Parathyroid adenoma (tissue), 2 donors: ENCODE results near the gene PITRM1.

Experiments used
- H2AFZ ChIP-seq: fragments of 300-600 bp; sonication (generic); one replicate; pipeline ENCODE4 v1.7.0; 2017; ENCODE audit warnings: antibody characterized with exemption, mild to moderate bottlenecking
- H3K27ac ChIP-seq: fragments of 300-600 bp; sonication (generic); one replicate; pipeline ENCODE4 v1.7.0; 2017
- H3K27me3 ChIP-seq: fragments of 300-600 bp; sonication (generic); one replicate; pipeline ENCODE4 v1.7.0; 2017; ENCODE audit warnings: low read length; ENCODE audit not compliant: control insufficient read depth, insufficient read depth
- H3K36me3 ChIP-seq: fragments of 300-600 bp; sonication (generic); one replicate; pipeline ENCODE4 v1.7.0; 2017; ENCODE audit warnings: low read length; ENCODE audit not compliant: control insufficient read depth, insufficient read depth
- H3K4me1 ChIP-seq: fragments of 300-600 bp; sonication (generic); one replicate; pipeline ENCODE4 v1.7.0; 2017; ENCODE audit warnings: control low read depth
- H3K4me2 ChIP-seq: fragments of 300-600 bp; sonication (generic); one replicate; pipeline ENCODE4 v1.7.0; 2017; ENCODE audit warnings: low read length
- H3K4me3 ChIP-seq: fragments of 300-600 bp; sonication (generic); one replicate; pipeline ENCODE4 v1.7.0; 2017; ENCODE audit warnings: low read depth, low read length
- H3K79me2 ChIP-seq: fragments of 300-600 bp; sonication (generic); one replicate; pipeline ENCODE4 v1.7.0; 2017; ENCODE audit warnings: control low read depth
- H3K9ac ChIP-seq: fragments of 300-600 bp; sonication (generic); one replicate; pipeline ENCODE4 v1.7.0; 2017; ENCODE audit warnings: mild to moderate bottlenecking
- H3K9me3 ChIP-seq: fragments of 300-600 bp; sonication (generic); one replicate; pipeline ENCODE4 v1.7.0; 2017; ENCODE audit warnings: low read length; ENCODE audit not compliant: control insufficient read depth
- TF ChIP-seq, protein P1 (sequence below): fragments of 300-600 bp; sonication (generic); IDR thresholded peaks from one replicate; pipeline ENCODE4 v1.7.0; 2017; ENCODE audit warnings: antibody characterized with exemption, mild to moderate bottlenecking
- donor health status: primary hyperparathyroidism.

PITRM1 gene

GRCh38 chr10:3125527-3126170 is 46.9 kb downstream of the PITRM1 start:
- Histone ChIP-seq H3K4me3 (no peak overlapping the region), H3K9me3 (no peaks in the 10 kb centered on the region), H3K36me3 (no peaks in the 10 kb centered on the region), H3K27me3 (no peaks in the 10 kb centered on the region), H3K4me1 (no peaks in the 10 kb centered on the region), H2AFZ (no peak overlapping the region), H3K4me2 (no peak overlapping the region), H3K27ac (no peak overlapping the region), H3K9ac (no peak overlapping the region), H3K79me2 (no peaks in the 10 kb centered on the region)
- TF ChIP-seq, protein P1, sequence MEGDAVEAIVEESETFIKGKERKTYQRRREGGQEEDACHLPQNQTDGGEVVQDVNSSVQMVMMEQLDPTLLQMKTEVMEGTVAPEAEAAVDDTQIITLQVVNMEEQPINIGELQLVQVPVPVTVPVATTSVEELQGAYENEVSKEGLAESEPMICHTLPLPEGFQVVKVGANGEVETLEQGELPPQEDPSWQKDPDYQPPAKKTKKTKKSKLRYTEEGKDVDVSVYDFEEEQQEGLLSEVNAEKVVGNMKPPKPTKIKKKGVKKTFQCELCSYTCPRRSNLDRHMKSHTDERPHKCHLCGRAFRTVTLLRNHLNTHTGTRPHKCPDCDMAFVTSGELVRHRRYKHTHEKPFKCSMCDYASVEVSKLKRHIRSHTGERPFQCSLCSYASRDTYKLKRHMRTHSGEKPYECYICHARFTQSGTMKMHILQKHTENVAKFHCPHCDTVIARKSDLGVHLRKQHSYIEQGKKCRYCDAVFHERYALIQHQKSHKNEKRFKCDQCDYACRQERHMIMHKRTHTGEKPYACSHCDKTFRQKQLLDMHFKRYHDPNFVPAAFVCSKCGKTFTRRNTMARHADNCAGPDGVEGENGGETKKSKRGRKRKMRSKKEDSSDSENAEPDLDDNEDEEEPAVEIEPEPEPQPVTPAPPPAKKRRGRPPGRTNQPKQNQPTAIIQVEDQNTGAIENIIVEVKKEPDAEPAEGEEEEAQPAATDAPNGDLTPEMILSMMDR = no peak

DNA sequence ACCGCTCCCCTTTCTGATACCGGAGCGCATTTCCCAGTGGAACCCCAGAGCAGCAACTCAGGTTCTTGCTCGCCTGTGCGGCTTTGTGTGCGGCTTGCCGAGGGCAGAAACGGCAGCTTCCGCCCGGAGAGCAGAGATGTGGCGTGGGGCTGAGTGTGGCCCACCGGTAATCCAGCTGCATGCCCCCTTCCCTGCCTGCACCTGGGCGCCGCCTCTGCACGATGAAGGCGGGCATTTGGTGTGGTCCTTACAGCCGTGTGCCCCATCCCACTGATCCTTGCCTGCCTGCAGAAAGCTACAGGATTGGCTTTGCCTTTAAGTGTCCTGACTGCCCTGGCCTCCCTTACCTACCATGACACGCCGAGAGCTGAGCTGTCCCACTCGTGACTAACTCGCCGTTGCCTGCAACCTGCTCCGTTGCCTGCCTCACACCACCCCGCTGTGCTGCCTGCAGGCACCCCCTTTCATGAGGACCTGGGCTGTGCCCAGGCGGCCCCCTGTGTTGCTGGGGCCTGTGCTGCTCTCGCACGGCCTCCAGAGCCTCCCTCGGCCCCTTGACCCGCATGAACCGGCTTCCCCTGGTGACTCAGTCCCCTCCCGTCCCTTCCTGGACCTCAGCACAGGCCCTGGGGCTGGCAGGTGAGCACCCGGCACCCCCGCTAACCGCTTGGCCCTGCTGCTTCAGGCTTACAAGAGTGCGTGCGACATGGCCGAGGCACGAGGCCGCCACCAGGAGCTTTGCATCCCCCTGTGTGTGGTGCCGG is 48.0 kb downstream of the PITRM1 start:
- Histone ChIP-seq H3K4me1 (no peaks in the 10 kb centered on the region), H3K9me3 (no peaks in the 10 kb centered on the region), H3K4me2 (no peak overlapping the region), H3K79me2 (no peaks in the 10 kb centered on the region), H3K9ac (no peak overlapping the region), H3K36me3 (no peaks in the 10 kb centered on the region), H3K4me3 (no peak overlapping the region), H3K27me3 (no peaks in the 10 kb centered on the region), H2AFZ (no peak overlapping the region), H3K27ac (no peak overlapping the region)
- TF ChIP-seq, protein P1 = no peak

- no peak overlapping the region for H3K4me2 ChIP-seq
- H3K79me2 ChIP-seq = no peaks in the 10 kb centered on the region
- TF ChIP-seq, protein P1 = no peak
These were observed 48.8 kb downstream of the PITRM1 start for GRCh38 chr10:3123571-3124411.

GRCh38 chr10:3122486-3123205 is 49.9 kb downstream of the PITRM1 start:
- H3K79me2 ChIP-seq = no peaks in the 10 kb centered on the region
- no peak overlapping the region for H3K9ac ChIP-seq
- no peak overlapping the region for H3K4me3 ChIP-seq
- TF ChIP-seq, protein P1 = no peak
- H2AFZ ChIP-seq = no peak overlapping the region
- H3K27me3 ChIP-seq = no peaks in the 10 kb centered on the region
- H3K27ac ChIP-seq = no peak overlapping the region
- H3K36me3 ChIP-seq = no peaks in the 10 kb centered on the region
- no peaks in the 10 kb centered on the region for H3K9me3 ChIP-seq
- H3K4me1 ChIP-seq = no peaks in the 10 kb centered on the region
- H3K4me2 ChIP-seq = no peak overlapping the region

More at GRCh38 chr10:3123571-3124411, 48.8 kb downstream of the PITRM1 start:
- Histone ChIP-seq H3K9me3 (no peaks in the 10 kb centered on the region), H2AFZ (no peak overlapping the region), H3K36me3 (no peaks in the 10 kb centered on the region), H3K27ac (no peak overlapping the region), H3K27me3 (no peaks in the 10 kb centered on the region), H3K4me1 (no peaks in the 10 kb centered on the region), H3K4me3 (no peak overlapping the region), H3K9ac (no peak overlapping the region)
